CD4-positive, alpha-beta memory T cell (primary cell): ENCODE data around the gene STK11. TPM values are rescaled to one million over a fixed set of nuclear protein-coding genes. Genes with fewer than 3 reads are reported as not detected.
A peak's percentile ranks its signal among the peaks of the same experiment; 100 is the strongest.

Experiments used
- CTCF ChIA-PET: fragments of 350-600 bp; sonication (Branson Sonifier 250); formaldehyde crosslinking; loops from one replicate; lab custom pipeline; 2021; ENCODE audit warnings: inconsistent platforms; ENCODE audit not compliant: partially characterized antibody; lab: Charles Lee
- POLR2A ChIA-PET: fragments of 350-600 bp; sonication (Branson Sonifier 250); formaldehyde crosslinking; loops from one replicate; lab custom pipeline; 2021; ENCODE audit not compliant: partially characterized antibody; lab: Charles Lee
- DNase-seq, 5 donors: peaks; one replicate each; pipeline versions ENCODE4 v3.0.0 to v3.0.0-alpha.2; 2020 to 2022; ENCODE audit warnings: mixed read lengths in 1 of 5
- H3K27ac ChIP-seq: one replicate; pipeline ENCODE4 v1.7.0; 2013; ENCODE audit warnings: low read depth, low read length
- H3K27me3 ChIP-seq: 2 replicates; pipeline ENCODE4 v1.7.0; 2013; ENCODE audit warnings: mild to moderate bottlenecking, low read length, moderate library complexity; ENCODE audit not compliant: insufficient read depth
- H3K36me3 ChIP-seq: 2 replicates; pipeline ENCODE4 v1.7.0; 2013; ENCODE audit warnings: mild to moderate bottlenecking, low read length, moderate library complexity; ENCODE audit not compliant: insufficient read depth
- H3K4me1 ChIP-seq: 2 replicates; pipeline ENCODE4 v1.7.0; 2013; ENCODE audit warnings: mild to moderate bottlenecking, low read length, moderate library complexity; ENCODE audit not compliant: insufficient read depth
- H3K4me3 ChIP-seq, 2 donors: one replicate each; pipeline ENCODE4 v1.7.0; 2013; ENCODE audit warnings: low read length in 2 of 2, mild to moderate bottlenecking in 1 of 2
- H3K9me3 ChIP-seq, 2 donors: one replicate each; pipeline ENCODE4 v1.7.0; 2013; ENCODE audit warnings: low read length in 2 of 2, control low read depth in 1 of 2; ENCODE audit not compliant: control insufficient read depth in 1 of 2
- H3K27ac Mint-ChIP-seq, 7 donors: one replicate each; pipeline ENCODE4 v1.8.0; 2020 to 2021; ENCODE audit warnings: mixed read lengths in 7 of 7, mild to moderate bottlenecking in 6 of 7, inconsistent platforms in 3 of 7, moderate library complexity in 3 of 7
- H3K27me3 Mint-ChIP-seq, 2 donors: one replicate each; pipeline ENCODE4 v1.8.0; 2020 to 2021; ENCODE audit warnings: mixed read lengths in 2 of 2
- H3K36me3 Mint-ChIP-seq, 2 donors: one replicate each; pipeline ENCODE4 v1.8.0; 2020 to 2021; ENCODE audit warnings: mixed read lengths in 2 of 2, inconsistent platforms in 1 of 2, mild to moderate bottlenecking in 1 of 2
- H3K4me1 Mint-ChIP-seq, 4 donors: one replicate each; pipeline ENCODE4 v1.8.0; 2020 to 2021; ENCODE audit warnings: mixed read lengths in 4 of 4, mild to moderate bottlenecking in 1 of 4
- H3K4me3 Mint-ChIP-seq, 8 donors: one replicate each; pipeline ENCODE4 v1.8.0; 2020 to 2021; ENCODE audit warnings: mixed read lengths in 8 of 8, mild to moderate bottlenecking in 7 of 8, moderate library complexity in 6 of 8, inconsistent platforms in 3 of 8
- H3K9me3 Mint-ChIP-seq, 8 donors: one replicate each; pipeline ENCODE4 v1.8.0; 2020 to 2021; ENCODE audit warnings: mixed read lengths in 8 of 8, mild to moderate bottlenecking in 5 of 8, inconsistent platforms in 3 of 8, moderate library complexity in 1 of 8
- intact Hi-C: fragments of 100-400 bp; cut with micrococcal nuclease; formaldehyde crosslinking; loops from one replicate; pipeline ENCODE4 v1.15.1; 2023
- polyA plus RNA-seq, 2 donors: library from polyadenylated mRNA; unstranded; fragments of 300-500 nt; fragmentation: Illumina TruSeq; gene quantifications; one replicate each; pipeline ENCODE4 v1.2.3, GENCODE V29; 2021
- total RNA-seq, 2 experiments: library from RNA; stranded (reverse); gene quantifications; one replicate each; pipeline ENCODE4 v1.2.3, GENCODE V29; 2021

STK11 gene
- total and polyA plus RNA-seq, 4 experiments from 2014 or later = 11.0 to 114 (median 77.6) TPM

- Histone ChIP-seq H3K27me3 (no peaks in the 10 kb centered on the region), H3K36me3 (no peaks in the 10 kb centered on the region), H3K4me1 (peaks cover 33% of the 10 kb centered on the region), H3K9me3 (no peaks in the 10 kb centered on the region), H3K27ac (peak within 1 kb of the TSS; percentile 92), H3K4me3 (peak within 1 kb of the TSS in 1 of 2 donors; percentile 77)
- peak within 1 kb of the TSS; percentile 50 to 91 (median 86) for H3K27ac Mint-ChIP-seq
- peaks cover 0 to 6% (median 0%) of the 10 kb centered on the region in 8 donors for H3K9me3 Mint-ChIP-seq
- H3K27me3 Mint-ChIP-seq = no peaks in the 10 kb centered on the region
- intact Hi-C loops = loop anchor here (10.0 kb wide), 1 partner anchor 453 kb away; the partner anchor contains the start of gene PTBP1
- ChIA-PET CTCF (interaction anchor here (1.0 kb wide), 1 partner anchor 18 kb away, joined by 6 read pairs; no protein-coding TSS in a partner anchor), POLR2A (interaction anchor here (0.7 to 2.4 kb wide), 7 partner anchors 11 to 27 kb away, joined by 3 to 55 read pairs (median 8); partner anchors contain the start of genes CIRBP and FAM174C)
- peak within 1 kb of the TSS; percentile 52 to 84 (median 70) for H3K4me3 Mint-ChIP-seq
- peak; percentile 71 to 83 (median 72) for DNase-seq
- peaks cover 6 to 15% of the 10 kb centered on the region in 2 donors for H3K36me3 Mint-ChIP-seq
- H3K4me1 Mint-ChIP-seq = peaks cover 2 to 23% (median 7%) of the 10 kb centered on the region in 4 donors
Measured at GRCh38 chr19:1248139-1248785, 42.7 kb downstream of the STK11 start, which contains the start of gene MIDN. TSS of gene MIDN (plus strand) at chr19:1248583. CDS start at chr19:1250297, 1,714 bp downstream.

GRCh38 chr19:1248786-1249297, 43.3 kb downstream of the STK11 start:
- Histone ChIP-seq H3K36me3 (no peaks in the 10 kb centered on the region), H3K27me3 (no peaks in the 10 kb centered on the region), H3K4me1 (peaks cover 33% of the 10 kb centered on the region), H3K9me3 (no peaks in the 10 kb centered on the region), H3K27ac (peak overlapping the region; percentile 92), H3K4me3 (peak overlapping the region in 1 of 2 donors; percentile 77)
- H3K4me1 Mint-ChIP-seq = peaks cover 2 to 26% (median 9%) of the 10 kb centered on the region in 4 donors
- H3K4me3 Mint-ChIP-seq = peak overlapping the region; percentile 52 to 84 (median 70)
- POLR2A ChIA-PET = interaction anchor here (0.7 to 2.4 kb wide), 7 partner anchors 11 to 26 kb away, joined by 3 to 55 read pairs (median 8); partner anchors contain the start of genes CIRBP and FAM174C
- peak overlapping the region; percentile 32 to 91 (median 81) for H3K27ac Mint-ChIP-seq
- peak; percentile 82 to 91 (median 90) for DNase-seq
- H3K27me3 Mint-ChIP-seq = no peaks in the 10 kb centered on the region
- CTCF ChIA-PET = interaction anchor here (0.7 to 1.0 kb wide), 2 partner anchors 18 to 20 kb away, joined by 4 to 6 read pairs; partner anchors contain the start of gene CIRBP
- peaks cover 0 to 6% (median 0%) of the 10 kb centered on the region in 8 donors for H3K9me3 Mint-ChIP-seq
- peaks cover 6 to 19% of the 10 kb centered on the region in 2 donors for H3K36me3 Mint-ChIP-seq
- intact Hi-C loops = loop anchor here (1.0 to 10.0 kb wide), 3 partner anchors 10 to 454 kb away; partner anchors contain the start of genes CIRBP and PTBP1

DNA sequence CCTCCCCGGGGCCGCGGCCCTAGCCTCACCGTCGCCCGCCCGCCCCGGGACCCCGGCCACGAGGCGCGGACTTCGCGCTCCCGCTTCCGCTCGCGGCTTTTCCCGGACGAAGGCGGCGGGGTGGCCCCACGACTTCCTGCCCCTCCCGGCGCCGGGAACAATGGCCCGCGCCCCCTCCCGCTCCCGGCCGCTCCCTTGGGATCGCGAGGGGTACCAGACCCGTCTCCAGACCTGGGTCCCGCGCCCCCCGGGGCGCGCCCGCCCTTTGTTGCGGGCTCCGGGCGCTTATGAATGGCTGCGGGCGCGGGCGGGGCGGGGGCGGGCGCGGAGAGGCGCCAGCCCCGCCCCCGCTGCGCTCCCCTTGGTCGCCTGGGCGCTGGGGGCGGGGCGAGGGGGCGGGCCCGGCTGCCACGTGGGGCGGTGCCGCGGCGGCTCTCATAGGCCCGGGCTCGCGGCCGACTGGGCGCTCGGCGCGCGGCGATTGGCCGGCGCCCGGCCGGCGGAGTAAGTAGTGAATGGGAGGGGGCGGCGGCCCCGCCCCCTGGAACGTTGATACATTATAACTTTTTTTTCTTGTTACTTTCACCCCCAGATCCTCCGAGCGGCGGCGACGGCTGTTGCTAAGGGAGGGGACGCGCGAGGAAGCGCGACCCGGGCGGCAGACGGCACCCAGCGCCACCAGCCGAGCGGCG, 43.9 kb downstream of the STK11 start:
- peaks cover 4% of the 10 kb centered on the region for H3K36me3 ChIP-seq
- H3K27ac Mint-ChIP-seq = peak overlapping the region; percentile 89 to 94 (median 91)
- H3K4me1 Mint-ChIP-seq = peaks cover 2 to 26% (median 9%) of the 10 kb centered on the region in 4 donors
- H3K9me3 Mint-ChIP-seq = peaks cover 0 to 6% (median 0%) of the 10 kb centered on the region in 8 donors
- no peaks in the 10 kb centered on the region for H3K27me3 Mint-ChIP-seq
- H3K4me3 Mint-ChIP-seq = peak overlapping the region; percentile 83 to 94 (median 90)
- CTCF ChIA-PET = interaction anchor here (0.7 to 1.0 kb wide), 2 partner anchors 17 to 20 kb away, joined by 4 to 6 read pairs; partner anchors contain the start of gene CIRBP
- POLR2A ChIA-PET = interaction anchor here (1.0 to 2.4 kb wide), 12 partner anchors 10 to 181 kb away, joined by 3 to 55 read pairs (median 7); partner anchors contain the start of genes CIRBP and FAM174C
- H3K4me1 ChIP-seq = peaks cover 33% of the 10 kb centered on the region
- DNase-seq = peak; percentile 92 to 97 (median 95)
- H3K27ac ChIP-seq = peak overlapping the region; percentile 92
- no peaks in the 10 kb centered on the region for H3K9me3 ChIP-seq
- no peaks in the 10 kb centered on the region for H3K27me3 ChIP-seq
- H3K4me3 ChIP-seq = peak overlapping the region in 1 of 2 donors; percentile 77
- intact Hi-C loops = loop anchor here (1.0 to 10.0 kb wide), 3 partner anchors 10 to 455 kb away; partner anchors contain the start of genes CIRBP and PTBP1
- peaks cover 6 to 18% of the 10 kb centered on the region in 2 donors for H3K36me3 Mint-ChIP-seq

DNA sequence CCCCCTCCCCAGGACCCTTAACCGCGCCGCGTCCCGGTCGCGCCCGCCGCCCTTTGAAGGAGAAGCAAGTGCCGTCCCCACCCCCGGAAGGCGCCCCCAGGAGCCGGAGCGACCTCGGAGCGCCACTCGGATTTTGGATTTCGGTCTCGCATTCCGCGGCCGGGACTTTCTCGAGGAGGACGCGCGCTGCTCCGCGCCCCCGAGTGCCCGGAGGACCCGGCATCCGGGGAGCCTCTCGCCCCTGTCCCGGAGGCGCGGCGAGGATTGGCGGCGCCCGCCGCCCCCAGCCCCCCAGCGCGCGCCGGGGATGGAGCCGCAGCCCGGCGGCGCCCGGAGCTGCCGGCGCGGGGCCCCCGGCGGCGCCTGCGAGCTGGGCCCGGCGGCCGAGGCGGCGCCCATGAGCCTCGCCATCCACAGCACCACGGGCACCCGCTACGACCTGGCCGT, 44.4 kb downstream of the STK11 start:
- Histone ChIP-seq H3K4me1 (peaks cover 33% of the 10 kb centered on the region), H3K36me3 (peaks cover 10% of the 10 kb centered on the region), H3K9me3 (no peaks in the 10 kb centered on the region), H3K27me3 (no peaks in the 10 kb centered on the region), H3K4me3 (peak overlapping the region in 1 of 2 donors; percentile 66), H3K27ac (peak overlapping the region; percentile 86)
- POLR2A ChIA-PET = interaction anchor here (0.8 to 2.4 kb wide), 8 partner anchors 9 to 182 kb away, joined by 3 to 55 read pairs (median 6); partner anchors contain the start of gene CIRBP
- Mint-ChIP-seq H3K4me3 (peak overlapping the region; percentile 83 to 94 (median 90)), H3K27ac (peak overlapping the region; percentile 89 to 94 (median 91)), H3K27me3 (no peaks in the 10 kb centered on the region), H3K9me3 (peaks cover 0 to 11% (median 0%) of the 10 kb centered on the region in 8 donors), H3K4me1 (peaks cover 2 to 28% (median 11%) of the 10 kb centered on the region in 4 donors), H3K36me3 (peaks cover 12 to 22% of the 10 kb centered on the region in 2 donors)
- DNase-seq = no peak
- intact Hi-C loops = loop anchor here (1.0 to 10.0 kb wide), 4 partner anchors 9 to 455 kb away; partner anchors contain the start of genes CIRBP, DAZAP1 and PTBP1
- CTCF ChIA-PET = no interaction called here

DNA sequence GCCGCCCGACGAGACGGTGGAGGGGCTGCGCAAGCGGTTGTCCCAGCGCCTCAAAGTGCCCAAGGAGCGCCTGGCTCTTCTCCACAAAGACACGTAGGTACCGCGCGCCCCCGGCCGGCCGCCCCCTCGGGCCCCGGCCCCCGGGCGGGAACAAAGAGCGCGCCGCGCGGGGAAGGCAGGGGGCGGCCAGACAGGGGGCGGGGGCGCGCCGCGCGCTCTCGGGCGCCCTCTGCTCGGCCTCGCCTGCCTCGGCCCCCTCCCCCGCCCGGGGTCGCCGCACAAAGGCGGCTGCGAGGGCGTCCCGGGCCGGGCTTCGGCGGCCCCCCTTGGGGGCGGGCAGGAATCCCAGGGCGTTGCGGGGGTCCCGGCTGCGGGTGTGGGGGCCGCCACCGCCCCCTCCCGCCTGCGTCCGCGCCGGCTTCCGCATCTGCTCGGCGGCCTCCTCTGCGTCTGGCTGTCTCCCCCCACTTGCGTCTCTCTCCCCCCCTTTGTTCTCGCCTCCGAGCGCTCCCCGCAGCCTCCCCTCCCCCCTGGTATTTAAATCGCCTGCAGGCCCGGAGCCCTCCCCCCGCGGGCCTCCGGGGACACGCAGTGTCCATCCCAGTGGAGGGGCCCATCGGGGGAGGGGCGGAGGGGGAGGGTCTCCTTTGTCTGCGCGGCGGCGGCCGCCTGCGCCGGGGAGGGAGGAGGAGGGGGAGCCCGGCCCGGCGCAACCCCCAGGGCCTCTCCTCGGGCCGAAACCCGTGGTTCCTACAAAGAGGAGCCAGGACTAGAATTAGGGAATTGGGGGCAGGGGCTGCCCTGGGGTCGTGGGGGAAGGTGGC, 45.1 kb downstream of the STK11 start:
- Histone ChIP-seq H3K4me1 (peaks cover 34% of the 10 kb centered on the region), H3K9me3 (no peaks in the 10 kb centered on the region), H3K4me3 (peak overlapping the region; percentile 47 to 66), H3K36me3 (peaks cover 16% of the 10 kb centered on the region), H3K27ac (peak overlapping the region; percentile 86), H3K27me3 (no peaks in the 10 kb centered on the region)
- peak; percentile 69 to 81 (median 71) for DNase-seq
- intact Hi-C loops = loop anchor here (5.0 kb wide), 1 partner anchor 157 kb away; the partner anchor contains the start of gene DAZAP1
- H3K27ac Mint-ChIP-seq = peak overlapping the region; percentile 90 to 98 (median 94)
- peak overlapping the region; percentile 92 to 95 (median 93) for H3K4me3 Mint-ChIP-seq
- H3K4me1 Mint-ChIP-seq = peaks cover 2 to 30% (median 14%) of the 10 kb centered on the region in 4 donors
- ChIA-PET CTCF (interaction anchor here (1.3 kb wide), 1 partner anchor 16 kb away, joined by 5 read pairs; no protein-coding TSS in a partner anchor), POLR2A (interaction anchor here (0.8 to 10.8 kb wide), 15 partner anchors 8 to 182 kb away, joined by 3 to 397 read pairs (median 6); partner anchors contain the start of genes CIRBP and FAM174C)
- peaks cover 13 to 23% of the 10 kb centered on the region in 2 donors for H3K36me3 Mint-ChIP-seq
- H3K27me3 Mint-ChIP-seq = no peaks in the 10 kb centered on the region
- H3K9me3 Mint-ChIP-seq = peaks cover 0 to 11% (median 0%) of the 10 kb centered on the region in 8 donors
